Neural cell (in vitro differentiated cells): ENCODE results near the gene PDYN. TPM values are rescaled to one million over a fixed set of nuclear protein-coding genes. Genes with fewer than 3 reads are reported as not detected.

ENCODE experiments used
- H2AFZ ChIP-seq: fragments of 200-600, 300-800 bp; sonication (generic), shearing (Covaris generic); 2 replicates; pipeline ENCODE4 v1.6.0; 2014; ENCODE audit warnings: low read depth, mild to moderate bottlenecking, antibody characterized with exemption, low read length, moderate library complexity
- H3F3A ChIP-seq: fragments of 200-600 bp; shearing (Covaris generic); 2 replicates; pipeline ENCODE4 v1.6.1; 2016; ENCODE audit warnings: mild to moderate bottlenecking, moderate library complexity, mixed read lengths, antibody characterized with exemption, low read length; ENCODE audit not compliant: insufficient read depth, poor library complexity, severe bottlenecking
- H3K27ac ChIP-seq: fragments of 200-600, 300-800 bp; sonication (generic), shearing (Covaris generic); 2 replicates; pipeline ENCODE4 v1.5.1; 2014; ENCODE audit warnings: mild to moderate bottlenecking, low read length, moderate library complexity
- H3K27me3 ChIP-seq: fragments of 300-800, 200-600 bp; sonication (generic), shearing (Covaris generic); 2 replicates; pipeline ENCODE4 v1.6.0; 2014; ENCODE audit warnings: mild to moderate bottlenecking, low read depth, low read length, moderate library complexity; ENCODE audit not compliant: insufficient read depth
- H3K36me3 ChIP-seq: fragments of 300-800, 200-600 bp; sonication (generic), shearing (Covaris generic); 2 replicates; pipeline ENCODE4 v1.5.1; 2014; ENCODE audit warnings: mild to moderate bottlenecking, antibody characterized with exemption, low read length, moderate library complexity; ENCODE audit not compliant: insufficient read depth
- H3K4me2 ChIP-seq: fragments of 300-800, 200-600 bp; sonication (generic), shearing (Covaris generic); 2 replicates; pipeline ENCODE4 v1.6.0; 2014; ENCODE audit warnings: mild to moderate bottlenecking, low read length
- H3K4me3 ChIP-seq: fragments of 300-800, 200-600 bp; sonication (generic), shearing (Covaris generic); 2 replicates; pipeline ENCODE4 v1.5.1; 2014; ENCODE audit warnings: mild to moderate bottlenecking, low read length, moderate library complexity
- H3K79me2 ChIP-seq: fragments of 200-600 bp; shearing (Covaris generic); replicated peaks from 2 replicates; pipeline ENCODE4 v1.6.0; 2014; ENCODE audit warnings: mild to moderate bottlenecking, low read length, moderate library complexity; ENCODE audit not compliant: insufficient read depth
- H3K9ac ChIP-seq: fragments of 300-800, 200-600 bp; sonication (generic), shearing (Covaris generic); 2 replicates; pipeline ENCODE4 v1.6.1; 2016; ENCODE audit warnings: mild to moderate bottlenecking, low read length, mixed read lengths
- H3K9me2 ChIP-seq: fragments of 200-600 bp; shearing (Covaris generic); 2 replicates; pipeline ENCODE4 v1.6.1; 2016; ENCODE audit warnings: mild to moderate bottlenecking, low read length, mixed read lengths; ENCODE audit not compliant: insufficient read depth
- H3K9me3 ChIP-seq: fragments of 200-600, 300-800 bp; sonication (generic), shearing (Covaris generic); 2 replicates; pipeline ENCODE4 v1.6.1; 2016; ENCODE audit warnings: mild to moderate bottlenecking, mixed run types, low read length, moderate library complexity, mixed read lengths
- H4K20me1 ChIP-seq: fragments of 200-600 bp; shearing (Covaris generic); 2 replicates; pipeline ENCODE4 v1.6.1; 2016; ENCODE audit warnings: mild to moderate bottlenecking, mixed run types; ENCODE audit not compliant: insufficient read depth
- CTCF ChIP-seq: fragments of 450-650 bp; IDR thresholded peaks from 2 replicates; pipeline ENCODE4 v1.5.1; 2014; ENCODE audit warnings: antibody characterized with exemption, mild to moderate bottlenecking, moderate library complexity; ENCODE audit not compliant: poor library complexity, severe bottlenecking
- EP300 ChIP-seq: fragments of 450-650 bp; conservative IDR thresholded peaks from 2 replicates; pipeline ENCODE4 v1.6.1; 2014; ENCODE audit warnings: antibody characterized with exemption, mild to moderate bottlenecking, moderate library complexity; ENCODE audit not compliant: poor library complexity, severe bottlenecking
- EZH2 ChIP-seq: fragments of 200-600, 300-800 bp; shearing (Covaris generic), sonication (generic); IDR thresholded peaks from 2 replicates; pipeline ENCODE4 v1.6.1; 2014; ENCODE audit warnings: antibody characterized with exemption, low read length, borderline replicate concordance, mild to moderate bottlenecking; ENCODE audit not compliant: insufficient read depth, poor library complexity, severe bottlenecking
- MXI1 ChIP-seq: fragments of 450-650 bp; conservative IDR thresholded peaks from 2 replicates; pipeline ENCODE4 v1.6.1; 2014; ENCODE audit warnings: antibody characterized with exemption, mild to moderate bottlenecking; ENCODE audit not compliant: poor library complexity, severe bottlenecking
- POLR2AphosphoS5 ChIP-seq: IDR thresholded peaks from 2 replicates; pipeline ENCODE4 v1.6.1; 2012
- RAD21 ChIP-seq: fragments of 450-650 bp; conservative IDR thresholded peaks from 2 replicates; pipeline ENCODE4 v1.6.1; 2014; ENCODE audit warnings: antibody characterized with exemption, mild to moderate bottlenecking, moderate library complexity
- REST ChIP-seq: IDR thresholded peaks from 2 replicates; pipeline ENCODE4 v1.6.1; 2012; ENCODE audit warnings: borderline replicate concordance
- SMC3 ChIP-seq: fragments of 450-650 bp; conservative IDR thresholded peaks from 2 replicates; pipeline ENCODE4 v1.6.1; 2014; ENCODE audit warnings: antibody characterized with exemption, mild to moderate bottlenecking, moderate library complexity; ENCODE audit not compliant: poor library complexity
- TAF1 ChIP-seq: IDR thresholded peaks from 2 replicates; pipeline ENCODE4 v1.6.1; 2012; ENCODE audit warnings: low read depth
- polyA plus RNA-seq: library from polyadenylated mRNA; depleted of rRNA; stranded (reverse); fragments of >200 nt; gene quantifications from 2 replicates; pipeline ENCODE4 v1.2.3, GENCODE V29; 2014

PDYN gene
- polyA plus RNA-seq, 1 donor from 2014 or later = 17.3 TPM

GRCh38 chr20:1928782-1929181 is 65.1 kb downstream of the PDYN start:
- H3K9me2 ChIP-seq = no peaks in the 10 kb centered on the region
- no peak overlapping the region for H3K27ac ChIP-seq
- H3K36me3 ChIP-seq = no peaks in the 10 kb centered on the region
- H2AFZ ChIP-seq = no peak overlapping the region
- H3K27me3 ChIP-seq = no peaks in the 10 kb centered on the region
- TF ChIP-seq EZH2 (no peak), POLR2AphosphoS5 (no peak), MXI1 (no peak), SMC3 (no peak), REST (no peak), TAF1 (no peak), RAD21 (no peak), CTCF (no peak), EP300 (no peak)
- no peak overlapping the region for H3K4me2 ChIP-seq
- H3K79me2 ChIP-seq = no peaks in the 10 kb centered on the region
- no peak overlapping the region for H3K9ac ChIP-seq
- no peaks in the 10 kb centered on the region for H4K20me1 ChIP-seq
- no peak overlapping the region for H3K4me3 ChIP-seq
- no peaks in the 10 kb centered on the region for H3F3A ChIP-seq
- no peaks in the 10 kb centered on the region for H3K9me3 ChIP-seq

Other genes starting within 250 kb of the PDYN start
- gene SIRPA, start 98.7 kb downstream of the PDYN start, polyA plus RNA-seq = 6.7 and 8.0 TPM in 2 replicates
- 8.1 and 10.8 TPM in 2 replicates for gene STK35, start 107.8 kb upstream of the PDYN start, polyA plus RNA-seq